Measurements from ENCODE around the gene ITGB3.

- no peak for TF ChIP-seq CTCF (IDR thresholded peaks at IDR 0.05; ENCODE audit: insufficient read depth, low read length, poor library complexity, severe bottlenecking)
- TF ChIP-seq EZH2phosphoT487 (conservative IDR thresholded peaks at IDR 0.05; ENCODE audit: low read length): no peak
Measured at GRCh38 chr17:47237841-47238240, 15.8 kb upstream of the ITGB3 start.

All from SU-DHL-6 (cell line).